Breast epithelium (tissue), 4 donors: ENCODE measurements around the gene HDAC7. TPM values are rescaled to one million over a fixed set of nuclear protein-coding genes. Genes with fewer than 3 reads are reported as not detected.

Experiments
- DNase-seq, 2 donors: peaks; one replicate each; pipeline ENCODE4 v3.0.0-alpha.2; 2019; ENCODE audit warnings: low spot score in 2 of 2
- H3K27ac ChIP-seq, 2 donors: fragments of 200-600 bp; sonication (generic) in 1 of 2; one replicate each; pipeline ENCODE4 v1.5.1; 2016 to 2019; ENCODE audit warnings: mild to moderate bottlenecking in 1 of 2
- H3K27me3 ChIP-seq, 2 donors: fragments of 200-600 bp; sonication (generic) in 1 of 2; one replicate each; pipeline versions ENCODE4 v1.5.1 to v1.6.0; 2017 to 2019; ENCODE audit warnings: control low read depth in 1 of 2, mild to moderate bottlenecking in 1 of 2
- H3K36me3 ChIP-seq: fragments of 200-600 bp; one replicate; pipeline ENCODE4 v1.5.1; 2019
- H3K4me1 ChIP-seq, 2 donors: fragments of 200-600 bp; sonication (generic); one replicate each; pipeline ENCODE4 v1.5.1; 2016 to 2019; ENCODE audit warnings: control low read depth in 1 of 2
- H3K4me3 ChIP-seq, 3 donors: fragments of 200-600 bp; sonication (generic); 1 replicate in 2 of 3; 2 replicates in 1 of 3; pipeline ENCODE4 v1.5.1; 2016 to 2019; ENCODE audit warnings: mild to moderate bottlenecking in 3 of 3, moderate library complexity in 2 of 3
- H3K9me3 ChIP-seq, 2 donors: fragments of 200-600 bp; sonication (generic) in 1 of 2; one replicate each; pipeline ENCODE4 v1.5.1; 2016 to 2019; ENCODE audit warnings: control low read depth in 1 of 2
- POLR2A ChIP-seq: fragments of 450-650 bp; IDR thresholded peaks from one replicate; pipeline ENCODE4 v1.6.1; 2016; ENCODE audit warnings: antibody characterized with exemption, mild to moderate bottlenecking, moderate library complexity
- POLR2AphosphoS5 ChIP-seq, 3 donors: sonication (generic); formaldehyde crosslinking; IDR thresholded peaks; one replicate each; pipeline ENCODE4 v1.6.1; 2017; ENCODE audit warnings: antibody characterized with exemption in 3 of 3
- intact Hi-C: fragments of 100-400 bp; cut with DNase I; formaldehyde crosslinking; loops from one replicate; pipeline ENCODE4 v1.15.1; 2023; ENCODE audit warnings: low total_unique reads
- total RNA-seq, 3 donors: library from RNA; depleted of rRNA; stranded (reverse); fragments of >200 nt; gene quantifications; one replicate each; pipeline ENCODE4 v1.1.0, GENCODE V29; 2016
- TF ChIP-seq, protein P1 (sequence below), 3 donors: fragments of 450-650 bp; IDR thresholded peaks; one replicate each; pipeline ENCODE4 v1.5.1; 2016 to 2017; ENCODE audit warnings: antibody characterized with exemption in 3 of 3, mild to moderate bottlenecking in 3 of 3, moderate library complexity in 3 of 3

HDAC7 gene
- total RNA-seq, 3 donors from 2014 or later = 37.6 to 77.0 (median 44.9) TPM

DNA sequence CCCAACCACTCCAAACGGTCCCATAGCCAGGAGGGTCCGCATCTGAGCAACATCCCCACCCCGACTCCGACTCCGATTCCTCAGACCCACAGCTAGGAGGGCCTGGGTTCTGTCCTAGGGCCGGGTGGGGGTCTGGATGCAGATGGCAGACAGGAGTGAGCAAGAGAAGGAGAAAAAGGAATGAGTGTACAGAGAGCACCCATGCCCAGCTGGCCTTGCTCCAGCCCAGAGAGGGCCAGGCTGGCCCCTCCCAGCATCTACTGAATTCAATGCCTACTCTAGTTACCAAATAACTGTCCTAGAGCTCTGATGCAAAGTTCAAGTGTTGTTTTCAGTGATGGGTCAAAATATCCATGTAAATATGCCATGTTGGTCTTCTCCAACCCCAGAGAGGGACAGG is 44.3 kb upstream of the HDAC7 start:
- no peaks in the 10 kb centered on the region for H3K4me1 ChIP-seq
- no peak for DNase-seq
- H3K27me3 ChIP-seq = no peaks in the 10 kb centered on the region
- H3K27ac ChIP-seq = peak overlapping the region; percentile 42 to 58
- H3K9me3 ChIP-seq = no peaks in the 10 kb centered on the region
- TF ChIP-seq, protein P1, sequence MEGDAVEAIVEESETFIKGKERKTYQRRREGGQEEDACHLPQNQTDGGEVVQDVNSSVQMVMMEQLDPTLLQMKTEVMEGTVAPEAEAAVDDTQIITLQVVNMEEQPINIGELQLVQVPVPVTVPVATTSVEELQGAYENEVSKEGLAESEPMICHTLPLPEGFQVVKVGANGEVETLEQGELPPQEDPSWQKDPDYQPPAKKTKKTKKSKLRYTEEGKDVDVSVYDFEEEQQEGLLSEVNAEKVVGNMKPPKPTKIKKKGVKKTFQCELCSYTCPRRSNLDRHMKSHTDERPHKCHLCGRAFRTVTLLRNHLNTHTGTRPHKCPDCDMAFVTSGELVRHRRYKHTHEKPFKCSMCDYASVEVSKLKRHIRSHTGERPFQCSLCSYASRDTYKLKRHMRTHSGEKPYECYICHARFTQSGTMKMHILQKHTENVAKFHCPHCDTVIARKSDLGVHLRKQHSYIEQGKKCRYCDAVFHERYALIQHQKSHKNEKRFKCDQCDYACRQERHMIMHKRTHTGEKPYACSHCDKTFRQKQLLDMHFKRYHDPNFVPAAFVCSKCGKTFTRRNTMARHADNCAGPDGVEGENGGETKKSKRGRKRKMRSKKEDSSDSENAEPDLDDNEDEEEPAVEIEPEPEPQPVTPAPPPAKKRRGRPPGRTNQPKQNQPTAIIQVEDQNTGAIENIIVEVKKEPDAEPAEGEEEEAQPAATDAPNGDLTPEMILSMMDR (IDR thresholded peaks at IDR 0.05) = no peak
- no peak for TF ChIP-seq POLR2AphosphoS5 (IDR thresholded peaks at IDR 0.05)
- no peak for TF ChIP-seq POLR2A
- intact Hi-C loops = no loop called here
- no peak overlapping the region for H3K4me3 ChIP-seq
- no peaks in the 10 kb centered on the region for H3K36me3 ChIP-seq

DNA sequence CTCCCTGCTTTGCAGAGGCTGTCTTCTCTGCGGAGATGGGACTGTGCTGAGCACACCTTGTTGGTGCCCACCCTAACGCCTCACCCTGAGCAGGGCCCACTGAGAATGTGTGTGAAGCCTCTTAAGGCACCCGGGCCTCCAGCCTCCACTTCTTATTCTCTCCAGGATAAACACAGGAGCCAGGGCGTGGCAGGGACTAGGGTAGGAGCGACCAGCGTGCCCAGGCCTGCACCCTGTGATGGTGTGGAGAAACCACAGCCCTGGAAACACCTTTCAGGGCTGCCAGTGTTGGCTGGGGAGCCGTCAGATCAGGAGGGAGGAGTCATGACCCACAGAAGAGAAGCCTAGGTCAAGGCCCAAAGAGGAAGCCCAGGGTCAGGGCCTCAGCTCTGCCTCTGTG is 43.8 kb upstream of the HDAC7 start:
- Histone ChIP-seq H3K36me3 (no peaks in the 10 kb centered on the region), H3K4me1 (no peaks in the 10 kb centered on the region), H3K27me3 (no peaks in the 10 kb centered on the region), H3K27ac (peak overlapping the region in 1 of 2 donors; percentile 42), H3K4me3 (no peak overlapping the region), H3K9me3 (no peaks in the 10 kb centered on the region)
- peak in 1 of 2 donors; percentile 50 for DNase-seq
- TF ChIP-seq POLR2A (no peak), POLR2AphosphoS5 (IDR thresholded peaks at IDR 0.05) (no peak)
- TF ChIP-seq, protein P1 (IDR thresholded peaks at IDR 0.05) = no peak
- intact Hi-C loops = no loop called here

DNA sequence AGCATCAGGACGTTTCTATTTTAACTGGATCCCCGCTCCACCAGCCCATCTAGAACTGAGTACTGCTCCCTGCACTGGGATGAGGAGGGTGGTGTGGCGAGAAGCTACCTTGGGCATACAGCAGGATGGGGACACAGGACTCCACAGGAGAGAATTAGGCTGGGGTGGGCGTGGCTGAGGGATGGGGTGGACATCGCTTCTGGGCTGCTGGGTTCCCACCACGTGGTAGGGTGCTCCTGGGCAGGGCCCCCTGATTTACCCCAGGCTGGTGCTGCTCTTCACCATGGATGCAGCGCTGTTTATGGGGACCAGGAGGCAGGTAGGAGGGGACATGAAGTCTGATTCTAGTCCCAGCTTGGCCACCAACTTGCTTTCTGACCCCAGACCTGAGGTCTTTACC is 43.2 kb upstream of the HDAC7 start:
- Histone ChIP-seq H3K27me3 (no peaks in the 10 kb centered on the region), H3K27ac (no peak overlapping the region), H3K9me3 (no peaks in the 10 kb centered on the region), H3K4me1 (no peaks in the 10 kb centered on the region), H3K4me3 (no peak overlapping the region), H3K36me3 (no peaks in the 10 kb centered on the region)
- TF ChIP-seq POLR2A (no peak), POLR2AphosphoS5 (IDR thresholded peaks at IDR 0.05) (no peak)
- TF ChIP-seq, protein P1 (IDR thresholded peaks at IDR 0.05) = no peak
- intact Hi-C loops = no loop called here
- no peak for DNase-seq

- no peak for DNase-seq
- Histone ChIP-seq H3K9me3 (no peaks in the 10 kb centered on the region), H3K4me3 (no peak overlapping the region), H3K36me3 (no peaks in the 10 kb centered on the region), H3K27me3 (no peaks in the 10 kb centered on the region), H3K27ac (no peak overlapping the region), H3K4me1 (no peaks in the 10 kb centered on the region)
- TF ChIP-seq POLR2A = no peak
- TF ChIP-seq, protein P1 (IDR thresholded peaks at IDR 0.05) = no peak
- TF ChIP-seq POLR2AphosphoS5 (IDR thresholded peaks at IDR 0.05) = no peak
- intact Hi-C loops = no loop called here
Observed at GRCh38 chr12:47862167-47862750, 42.6 kb upstream of the HDAC7 start.

DNA sequence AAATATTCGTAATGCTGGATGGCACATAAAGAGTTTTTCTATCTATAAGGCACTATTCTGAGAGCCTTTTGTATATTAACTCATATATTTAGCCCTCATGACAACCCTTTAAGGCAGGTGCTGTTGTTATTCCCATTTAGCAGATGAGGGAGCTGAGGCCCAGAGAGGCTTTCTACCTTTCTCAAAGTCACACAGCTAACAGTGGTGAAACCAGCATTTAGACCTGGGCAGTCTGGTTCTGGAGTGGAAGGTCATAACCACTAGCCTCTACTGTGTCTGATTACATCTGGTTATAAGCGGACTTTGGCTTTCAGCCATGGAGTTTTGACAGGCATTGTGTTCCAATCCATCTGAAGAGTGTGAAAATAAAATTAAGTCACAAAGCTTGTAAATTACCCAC is 41.2 kb upstream of the HDAC7 start:
- intact Hi-C loops = no loop called here
- Histone ChIP-seq H3K27ac (no peak overlapping the region), H3K27me3 (no peaks in the 10 kb centered on the region), H3K4me3 (no peak overlapping the region), H3K4me1 (no peaks in the 10 kb centered on the region), H3K9me3 (no peaks in the 10 kb centered on the region), H3K36me3 (no peaks in the 10 kb centered on the region)
- TF ChIP-seq, protein P1 (IDR thresholded peaks at IDR 0.05) = no peak
- TF ChIP-seq POLR2AphosphoS5 (IDR thresholded peaks at IDR 0.05) = no peak
- DNase-seq = no peak
